OCI-LY1 (cell line): ENCODE data around the gene LUZP1.

Experiments used
- EZH2 ChIP-seq: fragments of 200-600 bp; sonication (generic), shearing (Covaris generic); IDR thresholded peaks from 2 replicates; pipeline ENCODE4 v1.8.0; 2017; ENCODE audit warnings: borderline replicate concordance, mixed run types, mild to moderate bottlenecking, antibody characterized with exemption, low read length, moderate library complexity, mixed read lengths
- TF ChIP-seq, protein P1 (sequence below): fragments of 200-600 bp; sonication (generic), shearing (Covaris generic); IDR thresholded peaks from 2 replicates; pipeline ENCODE4 v1.5.1; 2017; ENCODE audit warnings: mild to moderate bottlenecking, antibody characterized with exemption, low read length, moderate library complexity, mixed read lengths

DNA sequence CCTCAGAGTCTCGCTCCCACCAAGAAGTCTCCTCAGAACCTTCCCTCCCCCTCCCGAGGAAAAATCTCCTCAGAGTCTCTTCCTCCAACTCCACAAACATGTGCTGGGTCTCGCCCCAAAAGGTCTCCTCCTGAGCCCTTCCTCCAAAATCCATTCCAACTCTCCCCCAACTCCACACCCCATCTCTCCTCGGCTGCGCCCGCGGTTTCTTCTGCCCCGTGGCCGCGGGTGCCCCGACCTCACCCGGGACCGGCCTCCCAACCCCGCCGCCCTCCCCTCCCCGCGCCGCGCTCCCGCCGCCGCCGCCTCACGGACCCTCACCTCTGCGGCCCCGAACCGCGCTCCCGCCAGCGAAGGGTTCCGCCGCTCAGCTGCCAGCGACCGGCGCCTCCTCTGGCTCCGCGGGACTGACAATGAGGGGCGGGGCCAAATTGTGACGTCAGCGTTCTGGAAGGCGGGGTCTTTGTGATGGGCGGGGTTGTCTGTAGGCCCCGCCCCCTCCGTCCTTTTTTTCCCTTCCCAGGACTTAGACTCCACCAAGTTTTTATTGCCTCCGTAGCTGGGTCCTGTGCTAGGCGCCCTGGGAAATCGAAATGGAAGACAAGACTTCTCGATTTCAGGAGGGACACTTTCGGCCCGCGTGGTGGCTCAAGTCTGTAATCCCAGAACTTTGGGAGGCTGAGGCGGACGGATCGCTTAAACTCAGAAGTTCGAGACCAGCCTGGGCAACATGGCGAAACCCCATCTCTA is at the start of gene LUZP1:
- TF ChIP-seq, protein P1, sequence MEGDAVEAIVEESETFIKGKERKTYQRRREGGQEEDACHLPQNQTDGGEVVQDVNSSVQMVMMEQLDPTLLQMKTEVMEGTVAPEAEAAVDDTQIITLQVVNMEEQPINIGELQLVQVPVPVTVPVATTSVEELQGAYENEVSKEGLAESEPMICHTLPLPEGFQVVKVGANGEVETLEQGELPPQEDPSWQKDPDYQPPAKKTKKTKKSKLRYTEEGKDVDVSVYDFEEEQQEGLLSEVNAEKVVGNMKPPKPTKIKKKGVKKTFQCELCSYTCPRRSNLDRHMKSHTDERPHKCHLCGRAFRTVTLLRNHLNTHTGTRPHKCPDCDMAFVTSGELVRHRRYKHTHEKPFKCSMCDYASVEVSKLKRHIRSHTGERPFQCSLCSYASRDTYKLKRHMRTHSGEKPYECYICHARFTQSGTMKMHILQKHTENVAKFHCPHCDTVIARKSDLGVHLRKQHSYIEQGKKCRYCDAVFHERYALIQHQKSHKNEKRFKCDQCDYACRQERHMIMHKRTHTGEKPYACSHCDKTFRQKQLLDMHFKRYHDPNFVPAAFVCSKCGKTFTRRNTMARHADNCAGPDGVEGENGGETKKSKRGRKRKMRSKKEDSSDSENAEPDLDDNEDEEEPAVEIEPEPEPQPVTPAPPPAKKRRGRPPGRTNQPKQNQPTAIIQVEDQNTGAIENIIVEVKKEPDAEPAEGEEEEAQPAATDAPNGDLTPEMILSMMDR = no peak; the same call in 1 of the 2 replicates
- no peak for TF ChIP-seq EZH2
